Eye (tissue), 1 donor: ENCODE results near the gene NOSTRIN.
"Not testable (repeated sequence)": the region's sequence is repeated elsewhere in the genome, so short reads cannot be mapped to it uniquely, and the experiment has no call there.

Source experiments
- DNase-seq: peaks from one replicate; pipeline ENCODE4 v3.0.0-alpha.2; 2015

The NOSTRIN gene

DNA sequence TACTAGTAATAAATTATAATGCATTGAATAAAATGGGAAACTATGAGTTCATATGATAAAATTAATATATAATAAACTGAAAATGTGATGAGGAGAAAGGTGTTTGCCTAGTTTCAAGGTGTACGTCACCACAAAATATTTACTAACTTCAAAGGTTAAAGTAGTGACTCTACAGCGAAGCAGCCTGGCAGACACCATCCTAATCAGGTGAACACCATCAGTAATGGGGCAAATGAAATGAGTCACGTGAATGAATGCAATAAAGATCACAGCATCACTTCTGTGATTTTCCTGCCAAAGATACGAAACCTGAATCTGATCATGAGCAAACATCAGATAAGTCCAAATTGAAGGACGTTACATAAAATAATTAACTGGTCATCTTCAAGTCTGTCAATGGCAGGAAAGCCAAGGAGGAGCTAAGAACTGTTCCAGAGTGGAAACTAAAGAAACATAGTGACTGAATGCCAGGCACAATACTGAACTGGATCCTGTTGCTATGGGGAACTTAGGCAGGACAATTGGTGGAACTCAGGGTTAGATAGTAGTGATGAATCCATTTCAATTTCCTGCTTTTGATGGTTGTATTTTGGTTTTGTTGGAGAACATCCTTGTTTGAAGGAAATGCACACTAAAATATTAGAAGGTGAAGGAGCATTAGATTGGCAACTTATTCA, 12.1 kb upstream of the NOSTRIN start:
- no peak for DNase-seq

DNA sequence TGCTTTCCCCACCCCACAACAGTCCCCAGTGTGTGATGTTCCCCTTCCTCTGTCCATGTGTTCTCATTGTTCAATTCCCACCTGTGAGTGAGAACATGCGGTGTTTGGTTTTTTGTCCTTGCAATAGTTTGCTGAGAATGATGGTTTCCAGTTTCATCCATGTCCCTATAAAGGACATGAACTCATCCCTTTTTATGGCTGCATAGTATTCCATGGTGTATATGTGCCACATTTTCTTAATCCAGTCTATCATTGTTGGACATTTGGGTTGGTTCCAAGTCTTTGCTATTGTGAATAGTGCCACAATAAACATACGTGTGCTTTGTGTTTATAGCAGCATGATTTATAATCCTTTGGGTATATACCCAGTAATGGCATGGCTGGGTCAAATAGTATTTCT, 11.3 kb upstream of the NOSTRIN start:
- DNase-seq: not testable (repeated sequence)

DNA sequence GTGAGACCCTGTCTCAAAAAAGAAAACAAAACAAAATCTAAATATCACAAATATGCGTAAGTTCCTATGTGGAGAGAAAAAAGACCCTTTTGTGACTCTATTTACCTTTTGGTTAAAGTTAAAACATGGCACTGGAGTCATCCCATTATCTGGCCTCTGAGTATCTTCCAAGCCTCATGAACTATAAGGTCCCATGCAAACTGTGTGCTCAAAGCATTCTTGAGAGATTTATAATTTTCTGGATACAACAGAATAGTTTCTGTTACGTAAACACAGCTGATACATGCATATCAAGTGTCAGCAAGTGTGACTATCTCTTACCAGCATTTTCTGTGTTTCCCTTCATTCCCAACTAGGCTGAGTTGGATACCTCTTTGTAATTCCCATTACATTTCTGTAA, 8.8 kb upstream of the NOSTRIN start:
- no peak for DNase-seq

DNA sequence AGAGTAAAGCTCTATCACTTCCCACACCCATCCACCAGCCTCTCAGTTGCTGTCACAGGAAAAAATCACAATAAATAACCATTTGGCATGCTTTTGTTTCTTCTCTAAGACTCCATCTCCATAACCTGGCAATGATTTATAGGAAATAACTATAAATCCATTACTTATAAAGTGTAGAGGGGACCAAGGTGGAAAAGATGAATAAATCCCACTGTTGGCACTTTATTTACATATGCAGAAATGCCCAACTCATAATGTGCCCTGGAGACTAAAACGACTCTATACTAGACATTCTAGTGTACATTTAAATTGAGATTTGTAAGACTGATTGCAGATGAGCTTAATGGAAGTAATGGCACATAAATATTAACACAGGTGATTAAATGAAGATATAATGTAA, 7.5 kb upstream of the NOSTRIN start:
- DNase-seq: no peak

DNA sequence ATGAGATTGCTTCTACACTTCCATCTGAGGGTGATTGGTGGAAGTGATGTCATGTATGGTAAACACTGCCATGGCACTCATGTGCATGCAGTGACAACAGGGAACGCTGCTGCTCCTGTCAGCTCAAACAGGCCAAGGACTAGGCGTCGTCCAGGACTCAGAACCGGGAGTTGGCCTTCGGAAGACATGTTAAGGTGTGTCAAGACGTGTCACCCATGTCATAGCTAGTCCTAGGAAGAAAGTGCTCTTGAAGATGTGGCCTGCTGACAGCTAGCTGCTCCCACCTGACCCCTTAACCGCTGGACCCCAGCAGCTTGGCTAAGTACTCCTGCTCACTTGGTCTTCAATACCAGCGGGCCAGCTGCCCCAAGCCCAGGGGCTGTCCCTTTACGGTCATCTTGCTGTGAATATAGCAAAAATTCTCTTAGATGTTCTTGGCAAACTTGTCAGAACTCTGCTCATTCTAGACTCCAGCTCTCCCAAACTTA, 6.3 kb upstream of the NOSTRIN start:
- no peak for DNase-seq

DNA sequence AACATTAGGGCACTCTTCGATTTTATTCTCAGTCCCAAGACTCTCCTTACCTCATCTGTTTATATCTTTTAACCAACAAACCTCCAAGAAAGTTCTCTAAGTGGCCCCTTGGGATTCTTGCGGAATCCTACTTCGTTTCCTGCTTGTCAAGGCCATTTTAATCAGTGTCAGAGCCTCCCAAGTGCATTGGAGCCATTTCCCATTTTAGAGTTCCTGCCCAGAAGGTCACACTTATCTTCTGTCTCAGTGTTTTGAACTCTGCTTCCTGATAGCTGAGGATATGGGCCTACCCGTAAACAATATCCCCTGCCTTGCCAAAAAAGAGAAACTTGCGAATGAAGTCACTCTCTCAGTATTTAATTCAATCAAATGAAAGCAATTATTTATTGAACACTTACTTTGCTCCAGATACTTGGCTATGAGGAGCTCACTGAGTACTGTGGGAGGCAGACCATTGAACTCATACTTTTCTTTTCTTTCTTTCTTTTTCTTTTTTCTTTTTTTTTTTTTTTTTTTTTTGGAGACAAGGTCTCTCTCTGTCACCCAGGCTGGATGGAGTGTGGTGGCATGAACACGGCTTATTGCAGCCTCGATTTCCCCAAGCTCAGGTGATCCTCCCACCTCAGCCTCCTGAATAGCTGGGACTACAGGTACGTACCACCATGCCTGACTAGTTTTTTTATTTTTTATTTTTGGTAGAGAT, 5.7 kb upstream of the NOSTRIN start:
- DNase-seq: peak; percentile 10

DNA sequence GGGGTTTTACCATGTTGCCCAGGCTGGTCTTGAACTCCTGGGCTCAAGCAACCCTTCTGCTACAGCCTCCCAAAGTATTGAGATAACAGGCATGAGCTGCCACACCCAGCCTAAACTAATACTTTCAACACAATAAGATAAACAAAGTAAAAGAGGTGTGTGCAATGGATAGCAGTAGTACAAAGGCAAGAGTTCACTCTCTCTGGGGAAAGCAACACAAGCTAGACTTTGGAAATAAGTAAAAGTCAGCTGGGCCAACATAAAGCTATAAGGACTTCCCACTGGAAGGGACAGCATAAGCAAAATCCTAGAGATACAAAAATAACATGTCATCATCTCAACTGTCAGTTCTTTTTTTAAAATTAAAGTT, 5.2 kb upstream of the NOSTRIN start:
- no peak for DNase-seq

DNA sequence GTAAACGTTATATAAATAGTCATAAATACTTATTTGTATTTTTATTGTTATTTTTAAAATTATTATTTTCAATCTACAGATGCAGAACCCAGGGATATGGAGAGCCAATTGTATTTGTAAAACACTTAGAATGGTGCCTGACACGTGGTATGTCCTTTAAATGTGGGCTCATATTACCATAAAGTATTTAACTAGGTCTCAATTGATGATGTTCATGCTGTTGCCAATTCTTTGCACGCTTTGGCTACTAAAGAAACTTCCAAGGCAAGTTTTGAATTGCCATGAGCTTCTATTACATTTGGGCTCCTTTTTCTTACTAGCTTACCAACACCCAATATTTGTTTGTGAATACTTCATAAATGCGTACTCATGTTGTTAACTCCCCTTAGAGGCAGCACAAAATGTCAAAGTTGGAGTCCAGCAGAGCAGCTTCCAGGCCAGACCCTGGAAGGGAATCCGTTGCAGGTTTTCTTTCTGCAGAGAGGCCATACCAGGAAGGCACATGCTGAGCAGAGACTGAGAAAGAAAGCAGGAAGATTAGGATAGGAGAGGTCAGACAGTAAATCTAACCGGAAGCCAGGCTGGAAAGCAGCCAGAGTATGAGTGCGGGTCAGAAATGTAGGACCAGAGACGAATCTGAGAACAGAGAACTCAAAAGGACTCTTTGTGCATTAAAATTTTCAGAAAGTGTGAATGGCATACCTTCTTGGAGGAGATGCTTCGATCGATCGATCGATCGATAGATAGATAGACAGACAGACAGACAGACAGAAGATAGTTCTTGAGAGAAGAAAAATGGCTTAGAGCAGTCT, 4.2 kb upstream of the NOSTRIN start:
- no peak for DNase-seq

DNA sequence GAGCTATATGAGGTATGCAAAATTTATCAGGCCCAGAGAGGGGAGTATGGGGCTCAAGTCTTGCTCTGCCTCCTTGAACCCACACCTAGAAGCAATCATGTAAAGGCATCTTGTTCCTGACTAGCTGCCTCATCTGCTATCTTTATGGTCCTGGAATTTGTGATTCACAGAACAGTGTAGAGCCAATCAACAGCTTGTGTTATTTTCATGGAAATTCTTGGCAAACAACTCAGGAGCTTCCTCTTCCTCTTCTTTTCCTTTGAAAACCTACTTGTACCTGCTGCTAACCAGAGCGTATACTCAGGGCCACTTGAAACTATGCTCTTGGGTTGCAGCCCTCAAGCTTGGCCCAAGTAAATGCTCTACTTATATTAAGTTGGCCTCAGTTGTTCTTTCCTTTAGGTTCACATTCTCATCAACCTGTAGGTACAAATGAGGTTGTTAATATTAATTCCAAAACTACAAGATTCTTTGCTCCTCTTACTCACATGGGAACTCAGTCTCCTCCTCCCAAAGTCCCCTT, 3.5 kb upstream of the NOSTRIN start:
- no peak for DNase-seq

DNA sequence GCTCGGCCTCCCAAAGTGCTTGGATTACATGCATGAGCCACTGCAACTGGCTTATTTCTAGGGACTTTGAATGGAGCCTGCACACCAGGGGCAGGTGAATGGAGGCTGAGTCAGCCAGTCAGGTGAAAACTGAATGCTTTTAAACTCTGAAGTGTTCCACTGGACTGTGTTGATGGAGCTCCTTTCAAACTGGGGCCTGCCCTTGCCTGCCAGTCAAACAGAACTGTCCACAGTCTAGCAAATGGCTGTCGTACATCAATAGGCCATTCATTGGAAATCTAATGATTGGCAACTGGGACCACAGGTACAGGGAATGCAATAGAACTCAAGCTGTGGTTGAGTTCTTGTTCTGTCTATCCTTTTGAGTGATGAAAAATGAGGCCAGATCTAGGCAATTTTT, 966 bp upstream of the NOSTRIN start:
- DNase-seq: no peak

DNA sequence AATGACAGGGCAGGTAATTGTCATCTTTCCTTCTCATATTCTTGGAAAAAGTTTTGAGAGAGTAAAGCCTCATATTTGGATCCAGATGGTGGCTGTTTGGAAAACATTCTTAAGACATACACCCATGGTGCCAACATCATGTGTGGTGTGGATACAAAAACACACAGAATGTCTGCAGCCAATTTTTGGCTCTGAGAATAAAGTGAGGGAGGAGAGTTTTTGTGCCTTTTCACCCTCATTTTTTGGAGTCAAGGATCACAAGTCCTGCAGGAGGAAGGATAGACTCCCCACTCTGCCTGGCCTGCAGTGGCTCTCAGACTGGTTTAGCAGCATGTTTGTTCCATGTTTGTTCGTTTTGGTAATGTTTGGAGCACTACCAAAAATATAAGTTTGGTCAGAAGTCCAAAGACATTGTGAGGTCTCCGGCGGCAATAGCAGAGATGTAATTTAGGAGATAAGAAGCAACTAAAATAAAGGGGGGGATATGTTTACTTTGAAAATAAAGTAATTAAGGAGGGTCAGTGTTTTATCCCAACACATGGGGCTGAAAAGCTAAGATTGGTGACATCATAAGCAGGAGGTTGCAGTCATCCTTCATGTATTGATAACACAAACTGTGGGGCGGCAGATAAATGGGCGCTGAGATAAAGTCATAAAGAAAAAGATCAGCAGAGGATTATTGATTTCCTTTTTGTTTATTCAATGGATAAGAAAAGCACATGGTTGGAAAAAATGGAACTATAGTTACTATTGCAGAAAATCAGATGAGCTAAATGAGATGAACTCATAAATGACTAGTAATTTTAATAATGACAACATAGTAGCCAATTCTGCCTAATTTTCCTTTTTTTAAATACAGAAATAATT, 655 bp downstream of the NOSTRIN start:
- DNase-seq: no peak

DNA sequence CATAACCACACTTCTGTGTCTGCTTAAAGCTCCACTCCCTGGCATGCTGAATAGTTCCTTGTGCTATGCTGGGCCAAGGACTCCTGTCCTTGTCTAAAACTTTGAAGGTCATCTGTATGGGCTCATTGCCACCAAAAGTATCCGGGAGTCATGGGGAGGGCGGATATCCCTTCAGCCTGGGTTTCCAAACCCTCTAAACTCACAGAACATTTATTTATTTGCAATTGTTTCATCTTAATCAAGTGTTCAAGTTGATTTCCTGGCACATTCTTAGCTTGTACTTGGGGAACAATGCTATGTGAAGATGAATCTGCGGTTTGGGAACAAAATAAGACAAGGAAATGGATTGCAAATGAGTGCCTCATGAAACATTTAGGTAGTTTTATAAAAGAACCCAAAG, 1.8 kb downstream of the NOSTRIN start:
- no peak for DNase-seq

DNA sequence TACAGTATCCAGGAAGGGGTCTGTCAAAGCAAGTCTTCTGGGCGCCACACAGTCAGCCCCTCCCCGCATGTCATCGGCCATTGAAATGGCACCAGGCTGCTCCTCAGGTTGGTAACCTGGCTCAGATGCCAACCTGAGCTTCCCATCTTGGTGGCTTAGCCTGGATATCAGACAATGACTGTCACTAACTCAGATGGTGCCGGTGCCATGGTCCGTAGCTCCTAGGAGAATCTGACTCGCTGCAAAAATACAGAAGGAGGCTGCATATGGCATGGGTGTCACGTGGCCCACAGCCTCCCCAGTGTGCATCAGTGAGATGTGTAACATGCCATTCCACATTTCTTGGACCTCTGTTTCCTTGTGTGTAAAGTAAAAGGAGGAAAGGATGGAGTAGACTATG, 3.2 kb downstream of the NOSTRIN start:
- no peak for DNase-seq

DNA sequence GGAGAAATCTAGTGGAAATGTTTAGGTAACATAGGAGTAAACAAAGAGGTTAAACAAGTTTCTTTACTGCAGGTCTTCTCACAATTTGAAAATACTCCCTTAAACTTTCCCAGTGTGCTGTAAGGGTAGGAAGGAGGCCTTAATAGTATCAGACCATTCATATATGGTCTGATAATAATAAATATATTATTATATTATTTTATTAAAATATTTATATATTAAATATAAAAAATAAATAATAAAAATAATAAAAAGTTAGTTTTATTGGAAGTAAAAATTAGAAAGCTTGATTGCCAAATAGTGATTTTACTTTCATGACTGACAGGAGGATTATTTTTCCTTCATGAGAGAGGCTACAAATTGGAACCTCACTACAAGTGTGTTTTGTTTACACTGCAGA, 7.1 kb downstream of the NOSTRIN start:
- no peak for DNase-seq

DNA sequence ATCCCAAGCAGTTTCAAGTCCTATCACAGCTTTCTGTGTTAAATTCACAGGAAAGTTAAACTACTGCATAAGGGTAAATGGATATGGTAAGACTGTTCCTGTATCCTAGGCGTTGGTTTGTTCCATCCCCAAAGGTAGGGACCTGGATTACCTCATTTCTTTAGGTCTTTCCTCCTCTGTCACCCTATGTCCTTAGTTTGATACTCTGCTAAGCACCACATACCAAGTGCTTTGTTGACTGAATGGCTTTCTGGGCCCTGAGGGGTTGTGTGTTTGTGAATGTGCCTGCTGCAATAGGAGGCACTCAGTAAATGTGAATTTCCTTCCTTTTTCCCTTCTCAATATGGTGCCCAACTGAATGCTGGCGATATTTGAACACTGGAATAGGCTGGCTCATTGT, 7.8 kb downstream of the NOSTRIN start:
- no peak for DNase-seq

DNA sequence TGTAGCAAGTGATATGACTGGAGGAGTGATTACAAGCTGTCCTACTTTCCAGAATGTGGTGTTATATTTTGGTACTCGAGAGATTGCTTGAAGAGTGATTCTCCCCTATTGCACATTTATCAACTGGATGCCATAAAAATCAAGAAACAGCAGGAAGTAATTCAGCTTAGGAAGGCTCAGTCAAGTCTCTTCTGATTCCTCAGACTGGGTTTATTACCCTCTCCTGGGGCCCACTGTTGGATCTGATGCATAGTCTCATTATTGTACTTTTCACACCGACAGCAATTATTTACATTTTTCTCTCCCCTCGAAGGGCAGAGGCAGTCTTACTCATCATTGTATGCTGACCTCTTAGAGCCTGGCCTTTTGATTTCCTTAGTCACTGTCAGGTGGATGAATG, 9.3 kb downstream of the NOSTRIN start:
- no peak for DNase-seq

DNA sequence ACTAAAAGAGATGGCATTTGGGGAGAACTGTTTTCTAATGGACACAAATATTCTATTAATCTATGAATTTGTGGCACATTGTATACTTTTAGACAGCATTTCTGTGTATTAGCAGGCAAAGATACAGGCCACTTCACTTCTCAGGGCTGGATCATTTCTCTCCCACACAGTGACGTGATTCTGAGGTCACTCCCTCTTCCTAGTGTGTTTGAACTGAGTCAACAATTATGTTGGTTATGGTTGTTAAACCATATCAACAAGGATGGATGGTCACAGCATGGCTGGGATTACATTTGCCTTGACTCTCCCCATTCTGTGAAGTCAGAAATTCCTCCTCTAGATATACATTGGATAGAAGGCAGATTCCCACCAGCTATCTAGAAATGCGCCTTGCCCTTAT, 11.6 kb downstream of the NOSTRIN start:
- no peak for DNase-seq

DNA sequence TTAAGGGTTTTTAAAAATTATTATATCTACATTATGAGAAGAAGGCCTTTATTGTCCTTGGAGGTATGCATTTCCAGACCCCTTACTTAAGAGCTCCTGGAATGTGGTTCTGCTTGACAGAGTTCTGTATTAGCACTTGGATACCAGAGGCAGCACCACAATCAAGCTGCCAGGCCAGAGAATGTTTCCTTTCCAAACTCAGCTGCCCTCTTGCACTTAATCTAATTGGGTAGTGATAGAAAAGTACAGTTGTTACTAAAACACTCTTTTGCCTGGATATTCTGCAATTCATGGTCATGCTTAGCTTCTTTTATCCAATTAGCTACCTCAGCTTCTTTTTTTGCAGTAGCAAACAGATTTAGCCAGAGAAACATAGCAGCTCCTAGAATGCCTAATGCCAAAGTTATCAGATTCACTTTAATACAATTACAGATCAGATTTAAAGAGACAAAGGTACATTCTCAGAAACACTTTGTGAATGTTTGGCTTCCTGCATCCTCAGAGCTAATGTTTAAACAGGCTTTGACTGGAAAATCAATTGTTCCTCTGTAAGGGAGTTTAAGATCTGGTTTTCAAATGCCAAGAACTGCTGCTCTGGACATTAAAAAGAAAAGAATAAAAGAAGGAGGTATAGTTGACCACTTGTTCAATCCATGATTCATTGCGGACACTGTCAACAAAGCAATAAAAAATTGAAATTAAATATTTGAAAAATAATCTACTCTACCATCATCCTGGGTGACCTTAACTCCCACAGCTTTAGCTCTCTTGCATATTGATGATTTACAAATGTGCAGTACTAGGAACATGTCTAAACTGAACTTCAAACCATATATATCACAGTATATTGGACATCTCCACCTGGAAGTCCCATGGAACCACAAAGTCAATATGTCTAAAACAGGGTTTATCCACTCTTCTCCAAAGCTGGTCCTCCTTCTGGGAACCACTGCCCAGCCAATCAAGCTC, 12.8 kb downstream of the NOSTRIN start:
- DNase-seq: no peak

DNA sequence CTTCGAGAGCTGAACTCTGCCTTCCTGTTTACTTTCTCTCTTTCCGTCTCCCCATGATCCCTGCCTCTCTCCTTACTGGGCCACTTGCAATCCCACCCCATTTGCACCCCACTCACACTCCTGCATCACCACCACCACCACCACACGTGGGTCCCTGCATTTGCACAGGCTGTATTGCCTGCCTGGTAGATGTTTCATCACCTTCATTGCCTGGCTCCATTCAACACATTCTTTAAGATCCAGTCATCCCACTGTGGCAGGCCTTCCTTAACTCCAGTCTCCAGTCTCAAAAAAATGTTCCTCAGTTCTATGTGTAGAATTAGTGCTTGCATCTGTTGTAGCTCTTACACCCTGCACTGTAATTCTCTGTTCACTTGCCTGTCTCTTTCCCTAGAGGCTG, 13.9 kb downstream of the NOSTRIN start:
- no peak for DNase-seq

DNA sequence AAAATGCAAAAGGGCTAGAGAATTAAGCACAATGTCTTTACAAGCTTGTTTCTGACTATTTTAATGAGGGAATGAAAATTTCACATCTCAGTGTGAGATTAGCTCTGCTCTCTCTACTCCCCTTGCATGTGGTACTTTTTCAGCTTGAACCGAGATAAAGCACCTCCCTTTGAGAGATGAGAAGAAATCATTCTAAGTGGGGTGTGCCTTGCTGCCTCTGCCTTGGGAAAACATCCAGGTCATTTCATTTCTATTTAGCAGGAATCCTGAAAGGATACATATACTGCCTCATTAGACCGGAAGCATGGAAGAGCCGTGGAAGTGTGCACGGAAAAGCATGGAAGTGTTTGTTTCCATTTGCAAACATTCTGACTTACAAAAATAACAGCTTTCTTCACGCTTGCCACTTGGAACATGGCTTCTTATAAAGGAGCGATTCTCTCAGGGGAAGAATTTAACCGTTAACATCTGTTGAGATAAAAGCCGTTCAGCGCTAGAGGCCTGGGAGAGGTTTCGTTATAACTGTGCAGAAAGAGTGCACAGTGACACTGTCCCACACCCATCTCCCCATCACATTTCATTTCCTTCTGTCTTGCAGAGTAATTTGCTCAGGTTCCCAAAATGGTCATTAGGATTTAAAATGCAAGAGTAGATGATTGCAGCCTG, 16.7 kb downstream of the NOSTRIN start:
- DNase-seq: peak; percentile 58
